WTC11 (cell line): Measurements from ENCODE around the gene LDLRAD1. TPM values are rescaled to one million over a fixed set of nuclear protein-coding genes. Genes with fewer than 3 reads are reported as not detected.
A peak's percentile ranks its signal among the peaks of the same experiment; 100 is the strongest.

Experiments used
- ATAC-seq: fragments of 200-7000 bp; cut with Tn5 transposase; 2 replicates; pipeline ENCODE4 v1.10.0; 2021; ENCODE audit warnings: mild to moderate bottlenecking, moderate library complexity
- CTCF ChIA-PET: fragments of 300-600 bp; sonication (Branson Sonifier 250); formaldehyde crosslinking; loops from one replicate; lab custom pipeline; 2021; ENCODE audit warnings: antibody characterized with exemption; lab: Charles Lee
- POLR2A ChIA-PET: fragments of 350-600 bp; sonication (Branson Sonifier 250); formaldehyde crosslinking; loops from one replicate; lab custom pipeline; 2021; ENCODE audit warnings: antibody characterized with exemption; lab: Charles Lee
- DNase-seq: peaks from one replicate; pipeline ENCODE4 v3.0.0; 2021; ENCODE audit warnings: low spot score
- H3K27ac Mint-ChIP-seq: 2 replicates; pipeline ENCODE4 v1.8.0; 2021; ENCODE audit warnings: mixed read lengths
- H3K27me3 Mint-ChIP-seq: 2 replicates; pipeline ENCODE4 v1.8.0; 2021; ENCODE audit warnings: low read depth, mild to moderate bottlenecking, moderate library complexity, mixed read lengths
- H3K36me3 Mint-ChIP-seq: 2 replicates; pipeline ENCODE4 v1.8.0; 2021; ENCODE audit warnings: mixed read lengths
- H3K4me1 Mint-ChIP-seq: 2 replicates; pipeline ENCODE4 v1.8.0; 2022; ENCODE audit warnings: mixed read lengths
- H3K4me3 Mint-ChIP-seq: 2 replicates; pipeline ENCODE4 v1.8.0; 2021; ENCODE audit warnings: mild to moderate bottlenecking, moderate library complexity, mixed read lengths
- H3K9me3 Mint-ChIP-seq: 2 replicates; pipeline ENCODE4 v1.8.0; 2021; ENCODE audit warnings: mixed read lengths
- ATF1 ChIP-seq: sonication (generic); formaldehyde crosslinking; IDR thresholded peaks from 2 replicates; pipeline ENCODE4 v1.8.1; 2023; ENCODE audit warnings: mild to moderate bottlenecking, moderate library complexity, missing genetic modification reagents
- CREB1 ChIP-seq: sonication (generic); formaldehyde crosslinking; IDR thresholded peaks from 2 replicates; pipeline ENCODE4 v1.8.0; 2023; ENCODE audit warnings: mild to moderate bottlenecking, missing genetic modification reagents
- FOXJ3 ChIP-seq: sonication (generic); formaldehyde crosslinking; IDR thresholded peaks from 2 replicates; pipeline ENCODE4 v1.9.0; 2021; ENCODE audit warnings: missing genetic modification reagents, mild to moderate bottlenecking, borderline replicate concordance
- FOXK1 ChIP-seq: sonication (generic); formaldehyde crosslinking; IDR thresholded peaks from 2 replicates; pipeline ENCODE4 v1.8.0; 2022; ENCODE audit warnings: mild to moderate bottlenecking, moderate library complexity, missing genetic modification reagents
- JAZF1 ChIP-seq: fragments of 250-450 bp; sonication (Bioruptor Pico); IDR thresholded peaks from 2 replicates; pipeline ENCODE4 v1.9.0; 2021; ENCODE audit warnings: moderate library complexity, mild to moderate bottlenecking, inconsistent platforms
- KAT7 ChIP-seq: sonication (generic); formaldehyde crosslinking; IDR thresholded peaks from 2 replicates; pipeline ENCODE4 v1.8.1; 2023; ENCODE audit warnings: missing genetic modification reagents, mild to moderate bottlenecking, borderline replicate concordance
- NFE2L1 ChIP-seq: sonication (generic); formaldehyde crosslinking; IDR thresholded peaks from 2 replicates; pipeline ENCODE4 v1.8.1; 2023; ENCODE audit warnings: missing genetic modification reagents
- NFYB ChIP-seq: sonication (generic); formaldehyde crosslinking; conservative IDR thresholded peaks from 2 replicates; pipeline ENCODE4 v1.8.0; 2022; ENCODE audit warnings: low read depth, missing genetic modification reagents
- SP1 ChIP-seq: sonication (generic); formaldehyde crosslinking; conservative IDR thresholded peaks from 2 replicates; pipeline ENCODE4 v1.8.1; 2022; ENCODE audit warnings: missing genetic modification reagents
- TEAD1 ChIP-seq: sonication (generic); formaldehyde crosslinking; IDR thresholded peaks from 2 replicates; pipeline ENCODE4 v1.8.0; 2022; ENCODE audit warnings: mild to moderate bottlenecking, missing genetic modification reagents
- TEAD4 ChIP-seq: sonication (generic); formaldehyde crosslinking; IDR thresholded peaks from 2 replicates; pipeline ENCODE4 v1.8.0; 2022; ENCODE audit warnings: mild to moderate bottlenecking, missing genetic modification reagents
- TP53 ChIP-seq: sonication (generic); formaldehyde crosslinking; IDR thresholded peaks from 2 replicates; pipeline ENCODE4 v1.8.1; 2023; ENCODE audit warnings: mild to moderate bottlenecking, missing genetic modification reagents
- ZBTB21 ChIP-seq: sonication (generic); formaldehyde crosslinking; IDR thresholded peaks from 2 replicates; pipeline ENCODE4 v1.8.1; 2023; ENCODE audit warnings: mild to moderate bottlenecking, missing genetic modification reagents, borderline replicate concordance
- ZNF396 ChIP-seq: fragments of 250-450 bp; sonication (Bioruptor Pico); IDR thresholded peaks from 2 replicates; pipeline ENCODE4 v1.8.0; 2021; ENCODE audit warnings: mild to moderate bottlenecking, moderate library complexity, borderline replicate concordance
- ZNF416 ChIP-seq: fragments of 250-450 bp; sonication (Bioruptor Pico); IDR thresholded peaks from 2 replicates; pipeline ENCODE4 v1.9.0; 2021; ENCODE audit warnings: mild to moderate bottlenecking, inconsistent platforms
- ZNF671 ChIP-seq: fragments of 250-450 bp; sonication (Bioruptor Pico); IDR thresholded peaks from 2 replicates; pipeline ENCODE4 v1.8.0; 2021; ENCODE audit warnings: mild to moderate bottlenecking
- total RNA-seq: library from RNA; stranded (reverse); gene quantifications from 3 replicates; pipeline ENCODE4 v1.2.3, GENCODE V29; 2021
- TF ChIP-seq, protein P1 (sequence below): sonication (generic); formaldehyde crosslinking; IDR thresholded peaks from 2 replicates; pipeline ENCODE4 v1.8.1; 2023; ENCODE audit warnings: mild to moderate bottlenecking, missing genetic modification reagents
- TF ChIP-seq, protein P2 (sequence below): sonication (generic); formaldehyde crosslinking; IDR thresholded peaks from 2 replicates; pipeline ENCODE4 v1.8.1; 2023; ENCODE audit warnings: mild to moderate bottlenecking, missing genetic modification reagents, moderate library complexity
- TF ChIP-seq, protein P3 (sequence below): sonication (generic); formaldehyde crosslinking; IDR thresholded peaks from 2 replicates; pipeline ENCODE4 v1.8.0; 2022; ENCODE audit warnings: missing genetic modification reagents
- TF ChIP-seq, protein P4 (sequence below): sonication (generic); formaldehyde crosslinking; IDR thresholded peaks from 2 replicates; pipeline ENCODE4 v1.8.0; 2023; ENCODE audit warnings: missing genetic modification reagents, mild to moderate bottlenecking, borderline replicate concordance

Gene LDLRAD1
- total RNA-seq, 1 experiment from 2014 or later, result 0.09 TPM

DNA sequence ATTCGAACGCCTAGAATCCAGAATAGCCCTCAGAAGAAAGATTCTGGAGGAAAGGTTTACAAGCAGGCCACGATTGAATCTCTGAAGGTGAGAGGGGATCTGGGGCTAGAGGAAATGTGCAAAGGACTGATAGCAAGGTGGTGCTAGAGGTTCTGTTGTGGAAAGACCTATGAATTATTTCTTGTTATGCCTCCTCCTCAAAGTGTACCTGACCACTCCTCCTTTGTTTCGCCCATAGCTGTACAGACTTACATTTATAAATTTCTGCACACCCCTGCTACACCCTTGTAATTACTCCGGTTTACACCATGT is 36.4 kb upstream of the LDLRAD1 start:
- no peak overlapping the region for H3K4me3 Mint-ChIP-seq
- H3K36me3 Mint-ChIP-seq, result no peaks in the 10 kb centered on the region
- no peak for TF ChIP-seq TP53
- TF ChIP-seq ZNF396, result no peak
- TF ChIP-seq NFYB (CRISPR knock-in tag), result no peak
- no peak for TF ChIP-seq ATF1 (CRISPR knock-in tag)
- TF ChIP-seq ZBTB21 (CRISPR knock-in tag), result no peak
- TF ChIP-seq CREB1 (CRISPR knock-in tag), result no peak
- TF ChIP-seq NFE2L1, result no peak
- TF ChIP-seq, protein P1, sequence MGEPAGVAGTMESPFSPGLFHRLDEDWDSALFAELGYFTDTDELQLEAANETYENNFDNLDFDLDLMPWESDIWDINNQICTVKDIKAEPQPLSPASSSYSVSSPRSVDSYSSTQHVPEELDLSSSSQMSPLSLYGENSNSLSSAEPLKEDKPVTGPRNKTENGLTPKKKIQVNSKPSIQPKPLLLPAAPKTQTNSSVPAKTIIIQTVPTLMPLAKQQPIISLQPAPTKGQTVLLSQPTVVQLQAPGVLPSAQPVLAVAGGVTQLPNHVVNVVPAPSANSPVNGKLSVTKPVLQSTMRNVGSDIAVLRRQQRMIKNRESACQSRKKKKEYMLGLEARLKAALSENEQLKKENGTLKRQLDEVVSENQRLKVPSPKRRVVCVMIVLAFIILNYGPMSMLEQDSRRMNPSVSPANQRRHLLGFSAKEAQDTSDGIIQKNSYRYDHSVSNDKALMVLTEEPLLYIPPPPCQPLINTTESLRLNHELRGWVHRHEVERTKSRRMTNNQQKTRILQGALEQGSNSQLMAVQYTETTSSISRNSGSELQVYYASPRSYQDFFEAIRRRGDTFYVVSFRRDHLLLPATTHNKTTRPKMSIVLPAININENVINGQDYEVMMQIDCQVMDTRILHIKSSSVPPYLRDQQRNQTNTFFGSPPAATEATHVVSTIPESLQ (CRISPR knock-in tag), result no peak
- no peak for TF ChIP-seq ZNF416 (CRISPR knock-in tag)
- TF ChIP-seq, all 79 proteins: peak for 0
- CTCF ChIA-PET, result no interaction called here
- DNase-seq (no peak), ATAC-seq (no peak)
- Mint-ChIP-seq H3K27me3 (no peaks in the 10 kb centered on the region), H3K9me3 (no peaks in the 10 kb centered on the region), H3K27ac (no peak overlapping the region; the same call in 1 of the 2 replicates), H3K4me1 (peaks cover 8% of the 10 kb centered on the region; the same call in 1 of the 2 replicates)
- POLR2A ChIA-PET, result no interaction called here

DNA sequence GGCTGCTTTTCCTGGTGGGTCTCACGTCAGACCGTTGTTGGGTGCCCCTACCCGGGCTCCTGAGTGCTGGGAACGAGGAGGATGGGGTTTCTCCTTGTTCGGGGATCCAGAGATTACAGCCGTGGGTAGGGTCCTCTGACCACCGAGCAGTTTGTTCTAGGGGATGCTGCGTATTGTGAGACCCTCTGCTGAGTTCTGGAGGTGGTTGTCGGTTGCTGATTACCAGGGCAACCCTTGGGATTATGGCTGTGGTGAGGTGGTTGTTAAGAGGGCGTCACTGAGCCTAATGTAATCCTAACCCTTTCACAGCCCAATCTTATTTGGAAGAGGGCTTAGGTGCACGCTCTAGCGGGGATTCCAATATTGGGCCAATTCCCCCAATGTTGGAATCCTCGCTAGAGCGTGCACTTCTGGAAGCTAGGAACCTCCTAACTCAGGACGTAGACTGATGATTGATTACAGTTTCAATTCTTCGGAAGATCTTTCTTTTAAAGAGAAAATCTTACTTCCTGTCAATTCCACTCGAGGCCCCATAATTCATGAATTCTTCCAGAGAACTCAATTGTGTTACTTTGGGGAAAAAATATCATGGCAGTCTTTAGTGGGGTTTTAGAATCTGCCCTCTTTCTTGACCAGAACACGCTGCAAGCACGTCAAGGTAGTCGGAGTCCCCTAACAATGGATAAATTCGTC is 35.9 kb upstream of the LDLRAD1 start:
- ATAC-seq, result peak; percentile 1; the same call in 1 of the 2 replicates
- no peaks in the 10 kb centered on the region for H3K27me3 Mint-ChIP-seq
- H3K9me3 Mint-ChIP-seq, result no peaks in the 10 kb centered on the region
- CTCF ChIA-PET, result interaction anchor here (0.5 to 2.5 kb wide), 3 partner anchors 62 to 738 kb away, joined by 4 to 18 read pairs (median 6); no protein-coding TSS in a partner anchor
- DNase-seq, result no peak
- H3K4me3 Mint-ChIP-seq, result no peak overlapping the region
- TF ChIP-seq TEAD4 (no peak), TP53 (no peak), CREB1 (CRISPR knock-in tag) (no peak), FOXJ3 (CRISPR knock-in tag) (no peak)
- TF ChIP-seq, protein P2, sequence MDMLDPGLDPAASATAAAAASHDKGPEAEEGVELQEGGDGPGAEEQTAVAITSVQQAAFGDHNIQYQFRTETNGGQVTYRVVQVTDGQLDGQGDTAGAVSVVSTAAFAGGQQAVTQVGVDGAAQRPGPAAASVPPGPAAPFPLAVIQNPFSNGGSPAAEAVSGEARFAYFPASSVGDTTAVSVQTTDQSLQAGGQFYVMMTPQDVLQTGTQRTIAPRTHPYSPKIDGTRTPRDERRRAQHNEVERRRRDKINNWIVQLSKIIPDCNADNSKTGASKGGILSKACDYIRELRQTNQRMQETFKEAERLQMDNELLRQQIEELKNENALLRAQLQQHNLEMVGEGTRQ (CRISPR knock-in tag), result no peak
- TF ChIP-seq, protein P3, sequence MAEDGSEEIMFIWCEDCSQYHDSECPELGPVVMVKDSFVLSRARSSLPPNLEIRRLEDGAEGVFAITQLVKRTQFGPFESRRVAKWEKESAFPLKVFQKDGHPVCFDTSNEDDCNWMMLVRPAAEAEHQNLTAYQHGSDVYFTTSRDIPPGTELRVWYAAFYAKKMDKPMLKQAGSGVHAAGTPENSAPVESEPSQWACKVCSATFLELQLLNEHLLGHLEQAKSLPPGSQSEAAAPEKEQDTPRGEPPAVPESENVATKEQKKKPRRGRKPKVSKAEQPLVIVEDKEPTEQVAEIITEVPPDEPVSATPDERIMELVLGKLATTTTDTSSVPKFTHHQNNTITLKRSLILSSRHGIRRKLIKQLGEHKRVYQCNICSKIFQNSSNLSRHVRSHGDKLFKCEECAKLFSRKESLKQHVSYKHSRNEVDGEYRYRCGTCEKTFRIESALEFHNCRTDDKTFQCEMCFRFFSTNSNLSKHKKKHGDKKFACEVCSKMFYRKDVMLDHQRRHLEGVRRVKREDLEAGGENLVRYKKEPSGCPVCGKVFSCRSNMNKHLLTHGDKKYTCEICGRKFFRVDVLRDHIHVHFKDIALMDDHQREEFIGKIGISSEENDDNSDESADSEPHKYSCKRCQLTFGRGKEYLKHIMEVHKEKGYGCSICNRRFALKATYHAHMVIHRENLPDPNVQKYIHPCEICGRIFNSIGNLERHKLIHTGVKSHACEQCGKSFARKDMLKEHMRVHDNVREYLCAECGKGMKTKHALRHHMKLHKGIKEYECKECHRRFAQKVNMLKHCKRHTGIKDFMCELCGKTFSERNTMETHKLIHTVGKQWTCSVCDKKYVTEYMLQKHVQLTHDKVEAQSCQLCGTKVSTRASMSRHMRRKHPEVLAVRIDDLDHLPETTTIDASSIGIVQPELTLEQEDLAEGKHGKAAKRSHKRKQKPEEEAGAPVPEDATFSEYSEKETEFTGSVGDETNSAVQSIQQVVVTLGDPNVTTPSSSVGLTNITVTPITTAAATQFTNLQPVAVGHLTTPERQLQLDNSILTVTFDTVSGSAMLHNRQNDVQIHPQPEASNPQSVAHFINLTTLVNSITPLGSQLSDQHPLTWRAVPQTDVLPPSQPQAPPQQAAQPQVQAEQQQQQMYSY (CRISPR knock-in tag), result no peak
- H3K27ac Mint-ChIP-seq, result no peak overlapping the region; the same call in 1 of the 2 replicates
- no peaks in the 10 kb centered on the region for H3K36me3 Mint-ChIP-seq
- POLR2A ChIA-PET, result no interaction called here
- H3K4me1 Mint-ChIP-seq, result peaks cover 8% of the 10 kb centered on the region; the same call in 1 of the 2 replicates

DNA sequence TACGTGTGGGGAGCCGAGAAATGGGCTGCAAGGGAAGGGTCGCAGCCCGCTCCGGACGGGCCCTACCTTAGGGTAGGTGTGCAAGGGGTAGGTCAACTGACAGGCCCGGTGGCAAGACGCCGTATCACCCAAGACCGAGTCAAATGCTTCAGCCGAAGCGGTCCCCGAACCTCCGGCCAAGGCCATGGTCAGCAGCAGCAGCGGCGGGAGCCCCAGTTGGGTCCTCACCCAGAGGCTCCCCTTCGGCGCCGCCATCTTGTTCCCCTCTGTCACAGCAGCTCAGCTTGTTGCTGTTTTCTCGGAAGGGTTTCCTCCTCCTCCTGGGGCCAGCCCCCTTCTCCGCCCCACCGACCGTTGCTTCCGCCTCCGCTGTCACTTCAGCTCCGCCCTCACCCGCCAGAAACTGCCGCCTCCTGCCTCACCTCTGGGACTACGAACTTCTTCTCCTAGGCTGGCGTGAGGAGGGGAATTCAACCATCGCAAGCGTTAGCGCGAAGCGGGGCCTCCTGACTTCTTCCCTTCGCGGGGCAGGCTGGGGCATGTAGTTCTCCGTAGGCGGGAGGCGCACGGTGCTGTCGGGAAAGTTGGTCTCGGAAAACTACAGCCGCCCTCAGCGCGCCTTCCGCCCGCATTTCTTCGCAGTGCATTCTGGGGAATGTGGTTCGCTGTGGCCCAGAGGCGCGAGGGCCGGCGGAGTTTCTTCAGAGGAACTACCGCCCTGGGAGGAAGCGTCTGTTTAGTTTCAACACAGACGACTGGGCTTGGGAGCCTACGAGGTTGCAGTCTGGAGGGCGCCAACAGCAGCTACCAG is 35.2 kb upstream of the LDLRAD1 start, which contains the start of the genes TCEANC2 and TMEM59:
Gene TCEANC2, plus strand, starts transcription at position 675 of the 811 bp plus-strand sequence. CDS start 815 bp downstream, outside the sequence.
Gene TMEM59, minus strand, starts transcription at position 271 of the 811 bp plus-strand sequence. Its CDS starts 16 bp downstream, at position 255.
- Mint-ChIP-seq H3K4me3 (no peak within 1 kb of the TSS), H3K27ac (no peak within 1 kb of the TSS; the same call in 1 of the 2 replicates), H3K4me1 (peaks cover 8% of the 10 kb centered on the region; the same call in 1 of the 2 replicates), H3K27me3 (no peaks in the 10 kb centered on the region), H3K9me3 (no peaks in the 10 kb centered on the region), H3K36me3 (no peaks in the 10 kb centered on the region)
- DNase-seq (peak; percentile 97), ATAC-seq (peak; percentile 96)
- POLR2A ChIA-PET, result interaction anchor here (0.5 to 1.0 kb wide), 2 partner anchors 28 to 603 kb away, joined by 3 read pairs; no protein-coding TSS in a partner anchor
- CTCF ChIA-PET, result interaction anchor here (0.5 to 2.8 kb wide), 8 partner anchors 15 to 739 kb away, joined by 3 to 18 read pairs (median 6); partner anchors contain the start of gene IFT25
- peak; percentile 76; the same call in 1 of the 2 replicates for TF ChIP-seq KAT7 (CRISPR knock-in tag)
- TF ChIP-seq SP1 (CRISPR knock-in tag), result 0 out of 2 replicates have a peak, but pooled peaks have one; percentile 63
- TF ChIP-seq, protein P4, sequence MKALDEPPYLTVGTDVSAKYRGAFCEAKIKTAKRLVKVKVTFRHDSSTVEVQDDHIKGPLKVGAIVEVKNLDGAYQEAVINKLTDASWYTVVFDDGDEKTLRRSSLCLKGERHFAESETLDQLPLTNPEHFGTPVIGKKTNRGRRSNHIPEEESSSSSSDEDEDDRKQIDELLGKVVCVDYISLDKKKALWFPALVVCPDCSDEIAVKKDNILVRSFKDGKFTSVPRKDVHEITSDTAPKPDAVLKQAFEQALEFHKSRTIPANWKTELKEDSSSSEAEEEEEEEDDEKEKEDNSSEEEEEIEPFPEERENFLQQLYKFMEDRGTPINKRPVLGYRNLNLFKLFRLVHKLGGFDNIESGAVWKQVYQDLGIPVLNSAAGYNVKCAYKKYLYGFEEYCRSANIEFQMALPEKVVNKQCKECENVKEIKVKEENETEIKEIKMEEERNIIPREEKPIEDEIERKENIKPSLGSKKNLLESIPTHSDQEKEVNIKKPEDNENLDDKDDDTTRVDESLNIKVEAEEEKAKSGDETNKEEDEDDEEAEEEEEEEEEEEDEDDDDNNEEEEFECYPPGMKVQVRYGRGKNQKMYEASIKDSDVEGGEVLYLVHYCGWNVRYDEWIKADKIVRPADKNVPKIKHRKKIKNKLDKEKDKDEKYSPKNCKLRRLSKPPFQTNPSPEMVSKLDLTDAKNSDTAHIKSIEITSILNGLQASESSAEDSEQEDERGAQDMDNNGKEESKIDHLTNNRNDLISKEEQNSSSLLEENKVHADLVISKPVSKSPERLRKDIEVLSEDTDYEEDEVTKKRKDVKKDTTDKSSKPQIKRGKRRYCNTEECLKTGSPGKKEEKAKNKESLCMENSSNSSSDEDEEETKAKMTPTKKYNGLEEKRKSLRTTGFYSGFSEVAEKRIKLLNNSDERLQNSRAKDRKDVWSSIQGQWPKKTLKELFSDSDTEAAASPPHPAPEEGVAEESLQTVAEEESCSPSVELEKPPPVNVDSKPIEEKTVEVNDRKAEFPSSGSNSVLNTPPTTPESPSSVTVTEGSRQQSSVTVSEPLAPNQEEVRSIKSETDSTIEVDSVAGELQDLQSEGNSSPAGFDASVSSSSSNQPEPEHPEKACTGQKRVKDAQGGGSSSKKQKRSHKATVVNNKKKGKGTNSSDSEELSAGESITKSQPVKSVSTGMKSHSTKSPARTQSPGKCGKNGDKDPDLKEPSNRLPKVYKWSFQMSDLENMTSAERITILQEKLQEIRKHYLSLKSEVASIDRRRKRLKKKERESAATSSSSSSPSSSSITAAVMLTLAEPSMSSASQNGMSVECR (CRISPR knock-in tag), result peak; percentile 73; the same call in 1 of the 2 replicates
- TF ChIP-seq JAZF1 (CRISPR knock-in tag), result no peak
- TF ChIP-seq ZNF416 (CRISPR knock-in tag), result no peak; the same call in 1 of the 2 replicates
- peak; percentile 77; the same call in 1 of the 2 replicates for TF ChIP-seq TEAD1 (CRISPR knock-in tag)
- no peak for TF ChIP-seq ZNF671 (CRISPR knock-in tag)
- peak; percentile 58; the same call in 1 of the 2 replicates for TF ChIP-seq FOXK1 (CRISPR knock-in tag)
